DMS 273 (cell line): ENCODE results near the gene ATF6.
A peak's percentile ranks its signal among the peaks of the same experiment; 100 is the strongest.
"Not testable (repeated sequence)": the region's sequence is repeated elsewhere in the genome, so short reads cannot be mapped to it uniquely, and the experiment has no call there.

Experiments used
- DNase-seq: peaks from one replicate; lab custom pipeline; 2025; ENCODE audit not compliant: unreplicated experiment; lab: John Stamatoyannopoulos, UW

ATF6 gene

DNA sequence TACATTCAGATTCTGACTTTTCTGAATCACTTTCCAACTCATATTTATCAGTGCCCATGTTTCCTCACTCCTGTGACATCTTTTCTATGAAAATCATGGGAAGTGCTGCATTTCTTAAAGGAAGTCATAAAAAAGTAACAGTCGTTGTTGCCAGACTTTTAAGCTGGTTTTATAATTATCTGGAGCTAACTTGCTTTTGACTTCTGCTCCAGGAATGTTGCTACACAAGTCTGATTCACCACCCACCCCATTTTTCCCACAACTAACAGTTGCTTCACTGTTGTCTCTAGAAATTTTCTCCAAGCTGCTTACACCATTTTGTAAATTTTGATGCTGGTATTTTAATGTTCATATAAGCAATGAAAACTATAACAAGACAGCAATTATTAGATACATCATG lies 32.6 kb upstream of the ATF6 start:
- DNase-seq, result no peak

- no peak for DNase-seq
Observed at GRCh38 chr1:161735837-161736236, 30.3 kb upstream of the ATF6 start.

DNA sequence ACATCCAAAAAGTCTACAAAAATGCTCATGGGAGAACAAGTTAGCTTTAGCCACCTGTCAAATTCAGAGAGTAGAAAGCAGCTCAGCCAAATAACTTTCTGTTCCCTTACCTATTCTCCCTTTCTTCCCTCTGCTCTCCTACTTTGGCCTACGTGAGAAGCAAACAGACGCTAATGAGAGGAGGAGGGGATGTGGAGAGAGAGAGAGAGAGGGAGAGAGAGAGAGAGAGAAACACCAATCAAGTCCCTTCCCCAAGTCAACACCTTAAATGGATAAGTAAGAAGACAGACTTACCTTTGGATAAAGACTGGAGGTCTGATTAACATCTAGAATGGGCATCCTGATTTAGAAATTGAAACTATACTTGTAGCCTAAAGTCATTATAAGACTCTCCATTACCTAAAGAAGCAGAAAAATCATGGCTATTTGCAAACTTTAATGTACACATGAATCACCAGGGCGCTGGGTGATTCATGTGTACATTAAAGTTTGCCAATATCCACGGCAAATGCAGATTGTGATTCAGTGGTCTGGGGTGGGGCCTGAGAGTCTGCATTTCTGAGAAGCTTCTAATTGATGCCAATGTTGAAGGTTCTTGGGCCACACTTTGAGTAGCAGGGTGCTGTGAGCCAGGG lies 29.7 kb upstream of the ATF6 start:
- DNase-seq, result no peak

GRCh38 chr1:161737625-161738024 lies 28.5 kb upstream of the ATF6 start:
- DNase-seq, result no peak

DNA sequence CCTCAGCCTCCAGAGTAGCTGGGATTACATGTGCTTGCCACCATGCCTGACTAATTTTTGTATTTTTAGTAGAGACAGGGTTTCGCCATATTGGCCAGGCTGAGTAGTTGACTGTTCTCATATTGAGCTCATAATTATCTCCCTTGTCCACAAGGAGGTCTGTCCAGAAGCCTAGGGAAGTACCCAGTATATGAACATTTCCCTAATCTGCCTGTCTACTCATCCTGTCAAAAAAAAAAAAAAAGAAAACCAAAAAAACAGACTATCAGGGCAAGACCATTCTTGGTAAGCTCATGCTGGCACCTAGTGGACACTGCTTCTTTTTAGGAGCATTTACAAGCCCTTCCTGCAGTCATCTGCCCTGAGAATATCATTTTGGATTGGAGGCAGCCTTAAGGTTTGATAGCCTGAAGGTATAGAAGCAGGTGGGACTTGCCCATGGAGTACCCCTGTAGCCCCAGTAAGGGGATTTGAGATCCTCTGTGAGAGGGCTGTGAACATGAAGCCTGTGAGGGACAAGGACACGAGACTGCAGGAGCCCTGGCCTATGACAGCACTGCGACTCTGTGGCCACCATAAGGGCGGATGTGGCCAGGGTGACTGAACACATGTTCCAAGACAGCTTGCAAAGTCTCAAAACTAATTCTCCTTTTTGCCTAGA lies 27.4 kb upstream of the ATF6 start:
- peak; percentile 76 for DNase-seq

DNA sequence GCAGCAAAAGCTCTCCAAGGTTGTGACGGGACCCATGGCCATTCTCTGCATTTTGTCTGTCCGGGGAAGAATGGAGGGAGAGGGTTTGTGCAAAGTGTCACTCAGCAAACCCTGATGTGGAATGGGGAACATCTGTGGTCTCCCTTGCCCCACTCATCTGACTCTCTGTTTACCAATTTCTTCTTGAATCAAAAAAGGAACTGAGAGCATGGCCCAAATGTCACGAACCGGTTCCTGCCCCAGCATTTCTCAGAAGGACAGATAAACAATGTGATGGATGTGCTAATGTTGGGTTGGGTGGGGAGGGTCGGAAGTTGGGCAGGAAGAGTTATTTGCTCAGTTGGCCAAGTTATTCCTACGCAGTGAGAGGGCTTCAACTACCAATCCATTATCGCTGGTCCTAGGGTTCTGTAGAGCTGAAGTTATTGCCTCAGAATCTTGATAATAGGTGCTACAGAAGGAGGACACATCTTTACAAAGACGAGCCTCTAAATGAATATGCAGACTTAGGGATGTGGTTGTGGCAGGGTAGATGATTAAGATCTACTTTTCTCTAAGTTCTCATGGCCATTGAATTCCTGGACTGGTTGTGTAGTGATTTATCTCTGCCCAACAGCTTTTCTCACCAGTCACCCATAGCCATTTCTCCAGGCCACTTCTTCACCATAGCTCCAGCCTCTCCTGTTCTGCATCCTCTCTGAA lies 26.1 kb upstream of the ATF6 start:
- DNase-seq, result no peak

DNA sequence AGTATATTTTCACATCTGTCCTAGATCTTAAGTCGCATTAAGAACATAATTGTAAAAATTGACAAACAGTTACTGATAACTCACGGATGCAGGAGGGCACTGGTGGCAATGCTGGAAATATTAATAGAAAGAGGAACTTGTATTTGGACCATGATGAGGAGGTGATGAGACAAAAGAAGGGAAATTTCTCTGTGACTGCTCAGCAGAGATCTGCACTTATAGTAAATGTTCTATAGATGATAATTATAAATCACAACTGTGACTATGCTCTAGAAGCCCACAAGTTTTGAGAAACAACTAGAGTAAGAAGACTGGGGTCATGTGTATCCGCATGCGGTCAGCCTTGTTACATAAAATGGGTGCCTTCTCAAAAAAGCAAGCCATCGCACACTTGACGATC lies 25.2 kb upstream of the ATF6 start:
- no peak for DNase-seq

- DNase-seq, result no peak
Observed at GRCh38 chr1:161743231-161743630, 22.9 kb upstream of the ATF6 start.

DNA sequence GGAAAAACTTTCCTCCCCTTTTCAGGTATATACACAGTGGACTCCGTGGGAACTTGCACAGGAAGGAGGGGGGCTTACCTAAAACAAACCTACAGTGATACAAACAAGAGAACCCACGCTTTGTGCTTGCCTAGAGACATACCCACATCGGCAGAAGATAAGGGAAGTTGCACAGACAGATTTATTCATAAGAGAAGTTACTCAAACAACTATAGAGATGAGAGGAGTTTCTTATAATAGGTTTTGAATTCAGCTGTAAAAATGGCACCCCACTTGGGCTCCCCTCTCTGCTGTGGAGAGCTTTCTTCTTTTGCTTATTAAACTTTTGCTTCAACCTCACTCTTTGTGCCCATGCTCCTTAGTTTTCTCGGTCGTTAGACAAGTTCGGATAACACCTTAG lies 18.3 kb upstream of the ATF6 start:
- DNase-seq, result no peak

- DNase-seq, result peak; percentile 98
Observed at GRCh38 chr1:161749509-161750407, 16.4 kb upstream of the ATF6 start, which contains the start of gene DUSP12. TSS of gene DUSP12 (plus strand) at chr1:161749786. CDS start at chr1:161749802, 16 bp downstream.

DNA sequence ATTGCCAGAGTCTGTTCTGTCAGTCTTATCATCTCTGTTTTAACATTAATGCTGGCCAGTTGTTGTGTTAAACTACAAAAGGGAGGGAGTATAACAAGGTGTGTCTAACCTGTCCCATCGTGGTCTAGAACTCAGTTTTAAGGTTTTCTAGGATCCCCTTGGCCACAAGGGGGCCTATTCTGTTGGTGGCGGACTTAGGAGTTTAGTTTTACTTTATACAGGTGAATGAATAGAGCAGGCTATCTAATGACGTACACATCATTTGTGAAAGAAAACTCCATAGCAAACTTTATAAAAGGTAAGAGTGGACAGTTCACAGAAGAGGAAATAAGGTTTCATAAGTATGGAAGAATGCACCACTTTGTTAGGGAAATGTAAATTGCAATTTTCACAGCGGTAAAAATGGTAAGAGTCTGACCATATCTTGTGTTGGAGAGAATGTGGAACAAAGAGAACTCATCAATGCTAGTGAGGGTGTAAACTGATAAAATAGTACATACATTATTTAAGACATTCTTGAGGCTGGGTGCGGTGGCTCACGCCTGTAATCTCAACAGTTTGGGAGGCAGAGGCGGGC lies 2.5 kb upstream of the ATF6 start:
- peak; percentile 58 for DNase-seq

- DNase-seq, result no peak
Observed at GRCh38 chr1:161768461-161768860, 2.3 kb downstream of the ATF6 start.

GRCh38 chr1:161768986-161769672 lies 3.0 kb downstream of the ATF6 start:
- DNase-seq, result no peak

GRCh38 chr1:161769673-161770045 lies 3.5 kb downstream of the ATF6 start:
- not testable (repeated sequence) for DNase-seq

GRCh38 chr1:161770250-161770649 lies 4.1 kb downstream of the ATF6 start:
- no peak for DNase-seq

GRCh38 chr1:161771161-161771560 lies 5.0 kb downstream of the ATF6 start:
- DNase-seq, result no peak

DNA sequence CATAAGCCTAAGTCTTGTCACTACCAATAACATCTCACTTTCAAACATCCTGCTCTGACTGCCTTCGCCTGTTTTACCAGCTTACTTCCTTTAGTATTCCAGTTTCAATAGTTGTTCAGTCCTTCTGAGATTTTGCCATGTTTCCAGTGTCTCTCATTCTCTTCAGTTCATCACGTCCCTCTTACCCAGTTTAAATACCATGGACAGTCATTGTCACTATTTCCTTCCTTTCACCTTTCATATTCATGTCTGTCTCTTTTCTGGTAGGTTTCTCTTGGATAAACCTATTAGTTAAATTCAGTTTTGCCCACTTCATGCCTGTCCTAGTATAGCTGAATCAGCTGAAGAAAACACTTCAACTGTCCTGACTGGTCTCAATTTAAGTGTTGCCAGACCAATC lies 5.9 kb downstream of the ATF6 start:
- no peak for DNase-seq

DNA sequence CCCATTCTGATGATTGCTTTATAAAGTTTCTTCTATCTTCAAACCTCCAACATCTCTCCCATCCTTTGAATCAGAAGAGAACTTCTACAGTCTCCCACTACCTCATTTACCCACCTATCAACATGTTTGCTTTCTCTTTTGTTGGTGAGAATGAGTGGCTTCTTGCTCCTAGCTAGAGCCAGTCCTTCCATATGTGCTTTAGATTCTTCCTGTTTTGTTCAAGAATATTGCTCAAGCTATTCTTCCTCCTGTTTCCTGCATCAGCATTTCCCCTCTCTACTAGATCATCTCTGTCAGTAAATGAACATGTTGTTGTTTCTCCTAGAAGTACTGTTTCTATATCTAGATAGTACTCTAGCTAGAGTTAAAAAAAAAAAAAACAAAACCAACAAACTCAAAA lies 6.3 kb downstream of the ATF6 start:
- DNase-seq, result no peak

GRCh38 chr1:161773791-161774190 lies 7.7 kb downstream of the ATF6 start:
- DNase-seq, result no peak

GRCh38 chr1:161777261-161777660 lies 11.1 kb downstream of the ATF6 start:
- no peak for DNase-seq
